Measurements from ENCODE around the gene KLK2.

Gene KLK2

GRCh38 chr19:50873056-50873455 lies at the start of gene KLK2:
Gene KLK2 (plus strand): TSS chr19:50873439. CDS start chr19:50873474, 35 bp downstream.
- in situ Hi-C loops (cut with MboI; ENCODE audit: low pct_unique_long_range_greater_than_20kb, low sequenced_read_pairs), result no loop called here
- DNase-seq, result no peak

GRCh38 chr19:50826492-50827240 lies 46.6 kb upstream of the KLK2 start:
- DNase-seq, result no peak
- in situ Hi-C loops (cut with MboI; ENCODE audit: low pct_unique_long_range_greater_than_20kb, low sequenced_read_pairs), result no loop called here

DNA sequence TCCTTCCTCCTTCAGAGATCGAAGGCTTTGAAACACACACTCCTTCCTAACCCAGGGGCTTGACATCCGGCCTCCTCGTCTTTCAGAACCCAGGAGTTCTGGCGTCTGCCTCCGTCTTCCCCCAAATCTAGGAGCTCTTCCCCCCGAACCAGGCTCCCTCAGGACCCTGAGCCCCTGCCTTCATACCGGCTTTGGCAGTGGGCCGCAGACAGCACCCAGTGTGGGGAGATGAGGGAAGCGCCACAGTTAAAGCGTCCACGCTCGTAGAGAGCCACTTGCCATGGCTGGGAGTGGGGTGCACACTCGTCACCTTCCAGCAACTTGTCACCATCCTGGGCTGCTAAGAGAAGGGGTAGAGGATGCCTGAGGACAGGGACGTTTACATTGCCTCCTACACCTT lies 45.8 kb upstream of the KLK2 start:
- in situ Hi-C loops (cut with MboI; ENCODE audit: low pct_unique_long_range_greater_than_20kb, low sequenced_read_pairs), result no loop called here
- no peak for DNase-seq

DNA sequence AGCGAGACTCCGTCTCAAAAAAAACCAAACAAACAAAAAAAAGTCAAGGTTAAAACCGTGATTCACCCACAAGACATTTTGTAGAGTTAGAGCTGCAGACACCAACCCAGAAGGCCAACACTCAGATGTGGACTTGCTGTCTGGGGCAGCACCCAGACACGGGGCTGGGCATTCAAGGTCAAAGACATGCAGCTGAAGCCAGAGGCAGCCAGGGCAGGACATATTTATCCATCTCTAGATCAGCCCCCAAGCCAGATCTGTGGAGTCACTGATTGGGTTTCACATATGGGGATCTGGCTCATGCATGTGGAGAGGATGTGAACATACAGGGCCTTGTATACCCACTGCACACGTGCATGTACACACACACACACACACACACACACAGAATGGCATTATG lies 43.4 kb upstream of the KLK2 start:
- in situ Hi-C loops (cut with MboI; ENCODE audit: low pct_unique_long_range_greater_than_20kb, low sequenced_read_pairs), result no loop called here
- no peak for DNase-seq

- in situ Hi-C loops (cut with MboI; ENCODE audit: low pct_unique_long_range_greater_than_20kb, low sequenced_read_pairs), result no loop called here
- no peak for DNase-seq
Observed at GRCh38 chr19:50830266-50831025, 42.8 kb upstream of the KLK2 start.

DNA sequence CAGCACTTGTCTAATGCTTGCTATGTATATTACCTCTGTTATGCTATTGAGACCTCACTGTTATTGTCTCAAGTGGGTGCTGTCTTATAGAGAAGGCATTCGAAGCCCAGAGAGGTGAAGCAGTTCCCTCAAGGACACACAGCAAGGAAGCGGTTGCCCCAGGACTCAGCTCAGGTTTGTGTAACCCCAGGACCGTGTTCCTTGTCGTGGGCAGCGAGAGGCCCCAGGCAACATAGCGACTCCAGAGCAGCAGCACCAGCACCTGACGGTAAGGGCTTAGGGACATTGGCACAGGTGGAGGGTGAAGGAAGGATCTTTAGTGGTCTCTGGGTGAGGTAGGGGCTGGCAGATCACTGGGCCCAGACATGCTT lies 42.2 kb upstream of the KLK2 start:
- in situ Hi-C loops (cut with MboI; ENCODE audit: low pct_unique_long_range_greater_than_20kb, low sequenced_read_pairs), result no loop called here
- no peak for DNase-seq

- in situ Hi-C loops (cut with MboI; ENCODE audit: low pct_unique_long_range_greater_than_20kb, low sequenced_read_pairs), result no loop called here
- DNase-seq, result no peak
Observed at GRCh38 chr19:50832666-50833065, 40.6 kb upstream of the KLK2 start.

- no peak for DNase-seq
- in situ Hi-C loops (cut with MboI; ENCODE audit: low pct_unique_long_range_greater_than_20kb, low sequenced_read_pairs), result no loop called here
Observed at GRCh38 chr19:50833117-50833801, 40.0 kb upstream of the KLK2 start, which contains the start of gene KLK15. Gene KLK15 (minus strand): TSS chr19:50833574. CDS start chr19:50831492, 2,082 bp downstream.

DNA sequence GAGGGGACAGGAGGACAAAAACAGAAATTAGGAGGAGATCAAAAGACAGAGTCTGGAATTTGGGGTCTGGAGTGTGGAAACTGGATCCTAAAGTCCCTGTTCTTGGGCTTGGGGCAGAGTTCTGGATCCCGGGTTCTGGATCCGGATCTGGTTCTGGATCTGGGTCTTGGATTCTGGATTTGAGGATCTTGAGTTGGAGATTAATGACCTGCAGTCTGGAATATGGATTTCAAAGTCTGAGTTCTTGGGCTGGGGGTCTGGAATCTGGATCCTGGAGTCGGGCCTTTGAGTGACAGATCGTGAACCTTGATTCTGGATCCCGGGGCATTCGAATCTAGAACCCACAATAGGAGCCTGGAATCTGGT lies 39.5 kb upstream of the KLK2 start:
- in situ Hi-C loops (cut with MboI; ENCODE audit: low pct_unique_long_range_greater_than_20kb, low sequenced_read_pairs), result no loop called here
- no peak for DNase-seq

DNA sequence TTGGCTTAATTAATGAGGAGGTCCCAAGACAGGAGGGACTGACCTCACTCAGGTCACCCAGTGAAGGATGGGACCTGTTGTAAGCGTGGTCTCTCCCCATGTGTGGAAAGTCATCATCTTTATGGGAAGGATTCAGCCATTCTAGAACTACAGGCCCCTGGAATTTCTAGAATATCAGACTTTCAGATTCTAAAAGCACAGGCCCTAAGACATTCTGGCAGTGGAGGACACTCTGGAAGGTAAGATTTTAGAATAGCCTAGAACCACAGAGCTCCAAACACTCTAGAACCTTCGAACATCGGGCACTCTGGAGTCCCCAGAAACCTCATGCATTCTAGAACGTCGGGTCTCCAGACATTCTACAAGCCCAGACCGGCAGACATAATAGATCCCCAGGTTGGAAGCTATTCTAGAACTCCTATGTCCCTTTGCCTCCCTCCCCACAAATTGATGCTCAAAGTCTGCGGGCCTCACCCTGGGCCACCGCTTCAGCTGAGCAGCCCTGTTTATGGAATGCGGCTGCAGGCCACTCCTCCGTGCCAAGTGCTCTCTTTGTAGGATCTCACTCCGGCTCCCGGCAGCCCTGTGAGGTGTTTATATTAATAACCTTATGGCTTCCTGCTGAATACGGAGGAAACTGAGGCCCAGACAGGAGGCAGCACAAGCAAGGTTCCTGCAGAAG lies 38.0 kb upstream of the KLK2 start:
- in situ Hi-C loops (cut with MboI; ENCODE audit: low pct_unique_long_range_greater_than_20kb, low sequenced_read_pairs), result no loop called here
- DNase-seq, result no peak

DNA sequence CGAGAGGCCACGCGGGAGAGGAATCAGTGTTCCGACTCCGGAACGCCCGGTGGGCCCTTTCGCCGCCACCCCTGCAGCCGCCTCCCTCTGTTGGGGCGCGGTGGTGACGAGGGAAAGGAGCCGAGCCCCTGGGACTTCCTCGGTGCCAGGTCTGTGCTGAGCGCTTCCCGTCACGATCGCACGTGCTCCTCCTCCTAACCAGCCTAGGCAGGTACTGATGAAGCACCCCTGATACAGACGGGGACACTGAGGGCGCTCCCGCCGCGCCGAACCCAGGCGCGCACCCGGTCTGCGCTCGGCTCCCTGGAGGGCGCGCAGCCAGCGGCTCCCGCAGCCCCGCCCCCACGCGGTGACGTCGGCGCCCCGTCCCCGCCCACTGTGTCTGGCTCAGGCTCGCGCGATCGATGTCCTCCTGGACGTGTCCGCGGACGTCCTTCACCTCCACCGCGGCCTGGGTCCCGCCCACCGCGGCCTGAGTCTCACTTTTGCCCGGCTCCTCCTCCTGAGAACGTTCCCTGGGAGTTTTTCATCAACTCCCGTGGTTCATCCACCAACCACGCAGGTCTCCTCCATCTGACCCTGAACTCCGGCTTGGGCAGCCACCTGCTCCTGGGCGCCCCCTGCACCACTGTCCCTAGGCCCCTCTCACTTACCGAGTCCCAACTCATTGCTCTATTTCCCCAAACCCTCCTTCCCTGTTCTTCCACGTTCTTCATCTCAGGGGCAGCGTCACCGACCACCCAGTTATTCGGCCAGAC lies 37.3 kb upstream of the KLK2 start:
- peak; percentile 64 for DNase-seq
- in situ Hi-C loops (cut with MboI; ENCODE audit: low pct_unique_long_range_greater_than_20kb, low sequenced_read_pairs), result no loop called here

DNA sequence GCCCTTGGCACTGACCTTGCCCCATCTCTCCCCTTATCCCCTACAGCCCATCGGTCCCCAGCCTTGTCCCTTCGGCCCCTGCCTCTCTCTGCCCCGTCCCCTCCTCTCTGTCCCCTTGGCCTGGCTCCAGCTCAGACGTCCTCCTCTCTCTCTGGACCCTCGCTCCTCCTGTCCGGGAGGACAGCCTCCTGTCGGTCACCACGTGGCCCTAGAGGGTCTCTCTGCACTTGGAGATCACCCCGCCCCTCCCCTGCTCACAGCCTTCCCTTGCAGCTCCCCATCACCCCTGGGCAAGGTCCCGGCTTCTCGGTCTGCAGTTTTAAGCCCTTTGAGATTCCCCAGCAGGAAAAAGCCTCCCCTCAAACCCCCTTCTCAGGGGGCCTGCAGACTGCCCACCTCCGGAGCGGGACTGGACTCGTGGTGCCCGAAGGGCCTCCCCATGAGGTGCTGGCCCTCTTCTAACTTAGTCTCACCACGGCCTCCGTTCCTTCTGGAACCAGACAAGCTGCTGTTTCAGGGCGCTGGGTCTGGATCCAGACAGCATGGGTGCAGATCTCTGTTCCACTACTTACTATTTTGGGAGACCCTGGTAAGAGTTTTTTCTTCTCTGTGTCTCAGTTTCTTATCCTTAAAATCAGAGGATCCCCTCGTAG lies 36.6 kb upstream of the KLK2 start:
- no peak for DNase-seq
- in situ Hi-C loops (cut with MboI; ENCODE audit: low pct_unique_long_range_greater_than_20kb, low sequenced_read_pairs), result no loop called here

DNA sequence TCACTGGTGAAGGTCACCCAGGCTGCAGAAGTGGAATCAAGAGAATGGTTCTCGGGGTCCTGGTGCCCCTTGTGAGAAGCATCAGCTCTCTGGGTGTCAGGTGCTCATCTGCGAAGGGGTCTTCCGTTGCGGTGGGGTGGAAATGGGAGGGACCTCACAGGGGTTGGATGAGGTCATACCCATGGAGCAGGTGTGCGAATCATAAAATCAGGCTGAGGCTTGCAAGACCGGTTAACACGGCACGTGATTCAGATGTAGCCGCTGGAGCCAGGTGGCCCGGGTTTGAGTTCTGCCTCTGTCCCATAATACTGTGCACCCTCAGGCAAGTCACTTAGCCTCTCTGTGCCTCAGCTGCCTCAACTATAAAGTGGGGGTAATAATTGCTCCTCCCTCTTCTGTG lies 35.9 kb upstream of the KLK2 start:
- DNase-seq, result no peak
- in situ Hi-C loops (cut with MboI; ENCODE audit: low pct_unique_long_range_greater_than_20kb, low sequenced_read_pairs), result no loop called here

DNA sequence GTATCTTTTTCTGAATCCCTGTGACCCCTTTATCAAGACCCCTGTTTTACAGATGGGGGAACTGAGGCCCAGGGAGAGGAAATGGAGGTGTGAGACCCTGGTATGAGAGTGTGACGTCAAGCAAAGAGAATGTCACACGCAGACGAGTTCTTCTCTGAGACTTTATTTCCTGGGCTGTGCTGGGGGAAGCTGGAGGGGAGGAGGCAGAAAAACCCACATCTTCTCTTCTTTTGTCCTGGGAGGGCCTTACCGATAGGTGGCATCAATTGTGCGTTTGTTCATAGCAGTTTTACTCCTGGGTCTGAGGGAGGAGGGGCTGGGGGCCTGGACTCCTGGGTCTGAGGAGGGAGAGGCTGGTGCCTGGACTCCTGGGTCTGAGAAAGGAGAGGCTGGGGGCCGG lies 35.0 kb upstream of the KLK2 start:
- peak; percentile 47 for DNase-seq
- in situ Hi-C loops (cut with MboI; ENCODE audit: low pct_unique_long_range_greater_than_20kb, low sequenced_read_pairs), result no loop called here

DNA sequence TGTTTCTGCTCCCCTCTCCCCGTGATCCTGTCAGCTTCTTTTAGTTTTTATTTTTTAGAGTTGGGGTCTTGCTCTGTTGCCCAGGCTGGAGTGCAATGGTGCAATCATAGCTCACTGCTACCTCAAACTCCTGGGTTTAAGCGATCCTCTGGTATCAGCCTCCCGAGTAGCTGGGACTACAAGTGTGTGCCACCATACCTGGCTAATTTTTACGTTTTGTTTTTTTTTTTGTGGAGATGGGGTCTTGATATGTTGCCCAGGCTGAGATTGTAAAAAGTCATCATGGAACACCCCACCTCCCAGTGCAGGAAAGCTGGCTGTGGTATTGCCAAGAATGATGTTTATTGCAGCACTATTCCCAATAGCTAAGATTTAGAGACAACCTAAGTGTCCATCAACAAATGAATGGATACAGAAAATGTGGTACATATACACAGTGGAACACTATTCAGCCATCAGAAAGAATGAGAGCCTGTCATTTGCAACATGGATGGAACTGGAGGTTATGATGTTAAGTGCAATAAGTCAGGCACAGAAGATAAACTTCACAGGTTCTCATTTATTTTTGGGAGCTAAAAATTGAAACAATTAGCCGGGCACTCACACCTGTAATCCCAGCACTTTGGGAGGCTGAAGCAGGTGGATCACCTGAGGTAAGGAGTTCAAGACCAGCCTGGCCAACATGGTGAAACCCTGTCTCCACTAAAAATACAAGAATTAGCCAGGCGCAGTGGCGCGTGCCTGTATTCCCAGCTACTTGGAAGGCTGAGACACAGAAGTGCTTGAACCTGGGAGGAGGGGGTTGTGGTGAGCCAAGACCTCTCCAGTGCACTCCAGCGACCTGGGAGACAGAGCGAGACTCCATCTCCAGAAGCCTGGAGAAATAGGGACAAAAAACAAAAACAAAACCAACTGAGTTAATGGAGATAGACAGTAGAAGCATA lies 33.3 kb upstream of the KLK2 start:
- in situ Hi-C loops (cut with MboI; ENCODE audit: low pct_unique_long_range_greater_than_20kb, low sequenced_read_pairs), result no loop called here
- no peak for DNase-seq

GRCh38 chr19:50842130-50842529 lies 31.1 kb upstream of the KLK2 start:
- DNase-seq, result no peak
- in situ Hi-C loops (cut with MboI; ENCODE audit: low pct_unique_long_range_greater_than_20kb, low sequenced_read_pairs), result no loop called here

DNA sequence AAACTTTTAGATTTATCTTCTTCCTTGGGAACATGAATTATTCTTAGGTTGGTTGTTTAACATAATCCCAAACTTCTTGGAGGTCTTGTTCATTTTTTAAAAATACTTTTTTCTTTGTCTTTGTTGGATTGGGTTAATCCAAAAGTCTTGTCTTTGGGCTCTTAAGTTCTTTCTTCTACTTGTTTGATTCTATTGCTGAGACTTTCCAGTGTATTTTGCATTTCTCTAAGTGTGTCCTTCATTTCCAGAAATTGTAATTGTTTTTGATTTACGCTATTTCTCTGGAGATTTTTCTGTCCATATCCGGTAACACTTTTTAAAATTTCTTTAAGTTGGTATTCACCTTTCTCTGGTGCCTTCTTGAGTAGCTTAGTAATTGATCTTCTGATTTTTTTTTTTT lies 30.0 kb upstream of the KLK2 start:
- no peak for DNase-seq
- in situ Hi-C loops (cut with MboI; ENCODE audit: low pct_unique_long_range_greater_than_20kb, low sequenced_read_pairs), result no loop called here
